HG02870 (cell line): ENCODE results near the gene LGALS3.
"Not testable (repeated sequence)": the region's sequence is repeated elsewhere in the genome, so short reads cannot be mapped to it uniquely, and the experiment has no call there.

Experiments
- ATAC-seq: cut with Tn5 transposase; IDR thresholded peaks from one replicate; pipeline ENCODE4 v1.9.1; 2021; ENCODE audit warnings: mild to moderate bottlenecking, moderate library complexity; ENCODE audit not compliant: unreplicated experiment

Gene LGALS3

GRCh38 chr14:55129086-55129427, at the start of gene LGALS3:
Gene LGALS3 (plus strand): TSS chr14:55129252. CDS start chr14:55137374, 8,122 bp downstream.
- ATAC-seq = peak; percentile 53

GRCh38 chr14:55079961-55080360, 49.1 kb upstream of the LGALS3 start:
- not testable (repeated sequence) for ATAC-seq

GRCh38 chr14:55084401-55085059, 44.5 kb upstream of the LGALS3 start:
- ATAC-seq = no peak

- no peak for ATAC-seq
Observed at GRCh38 chr14:55085060-55085660, 43.9 kb upstream of the LGALS3 start.

GRCh38 chr14:55086938-55087337, 42.1 kb upstream of the LGALS3 start:
- no peak for ATAC-seq

- no peak for ATAC-seq
Observed at GRCh38 chr14:55088356-55088755, 40.7 kb upstream of the LGALS3 start.

GRCh38 chr14:55092341-55092740, 36.7 kb upstream of the LGALS3 start:
- no peak for ATAC-seq

- ATAC-seq = no peak
Observed at GRCh38 chr14:55094292-55095157, 34.5 kb upstream of the LGALS3 start.

- ATAC-seq = peak; percentile 68
Observed at GRCh38 chr14:55097881-55098560, 31.0 kb upstream of the LGALS3 start.

GRCh38 chr14:55098561-55098898, 30.5 kb upstream of the LGALS3 start:
- no peak for ATAC-seq

GRCh38 chr14:55099756-55100155, 29.3 kb upstream of the LGALS3 start:
- ATAC-seq = no peak

- ATAC-seq = no peak
Observed at GRCh38 chr14:55101698-55102097, 27.4 kb upstream of the LGALS3 start.

GRCh38 chr14:55102141-55102621, 26.9 kb upstream of the LGALS3 start:
- peak; percentile 44 for ATAC-seq

GRCh38 chr14:55103005-55103640, 25.9 kb upstream of the LGALS3 start:
- peak; percentile 44 for ATAC-seq

GRCh38 chr14:55103971-55104954, 24.8 kb upstream of the LGALS3 start:
- no peak for ATAC-seq

- ATAC-seq = no peak
Observed at GRCh38 chr14:55105991-55106390, 23.1 kb upstream of the LGALS3 start.

GRCh38 chr14:55107766-55108554, 21.1 kb upstream of the LGALS3 start:
- peak; percentile 72 for ATAC-seq

- ATAC-seq = no peak
Observed at GRCh38 chr14:55109836-55110235, 19.2 kb upstream of the LGALS3 start.
